Stimulated activated CD4-positive, alpha-beta T cell treated with anti-CD3 and anti-CD28 coated beads, TNF-alpha, amount 100 ng/mL, for 1 hour (primary cell): ENCODE data around the gene WNT5A.

Experiments used
- DNase-seq, 3 donors: peaks; one replicate each; pipeline ENCODE4 v3.0.0-alpha.2; 2020; ENCODE audit warnings: low read depth in 3 of 3, low spot score in 1 of 3

The WNT5A gene

DNA sequence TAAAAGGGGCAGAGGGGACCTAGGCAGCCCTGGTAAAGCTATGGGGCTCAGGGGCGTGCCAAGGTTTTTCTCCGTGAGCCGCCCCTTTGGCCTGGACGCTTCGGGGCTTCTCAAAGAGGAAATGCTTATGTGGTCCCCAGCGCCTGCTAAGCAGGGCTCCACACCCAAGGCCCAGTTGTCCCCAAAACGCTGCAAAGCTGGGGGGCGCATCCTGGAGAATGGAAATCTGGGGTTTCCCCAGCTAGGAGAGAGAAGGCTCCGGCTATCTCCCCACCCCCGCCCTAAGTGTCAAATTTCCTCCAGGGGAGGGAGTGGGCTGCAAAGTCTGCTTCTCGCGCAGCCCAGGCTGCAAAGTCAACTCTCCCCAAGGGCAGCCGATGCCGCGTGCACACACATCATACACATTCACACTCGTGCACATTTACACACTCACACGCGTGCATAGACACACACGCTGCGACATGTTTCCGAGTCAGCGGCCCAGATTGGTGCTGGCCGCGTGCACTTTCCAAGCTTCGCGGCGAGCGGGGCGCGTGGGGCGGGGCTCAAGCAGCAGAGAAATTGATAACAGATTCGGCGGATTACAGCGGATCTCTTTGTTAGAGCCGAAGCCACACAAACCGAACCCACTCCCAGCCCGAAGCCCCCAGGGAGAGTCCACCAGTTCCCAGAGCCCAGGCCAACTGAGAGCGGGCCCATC is 4.5 kb downstream of the WNT5A start:
- DNase-seq = no peak

DNA sequence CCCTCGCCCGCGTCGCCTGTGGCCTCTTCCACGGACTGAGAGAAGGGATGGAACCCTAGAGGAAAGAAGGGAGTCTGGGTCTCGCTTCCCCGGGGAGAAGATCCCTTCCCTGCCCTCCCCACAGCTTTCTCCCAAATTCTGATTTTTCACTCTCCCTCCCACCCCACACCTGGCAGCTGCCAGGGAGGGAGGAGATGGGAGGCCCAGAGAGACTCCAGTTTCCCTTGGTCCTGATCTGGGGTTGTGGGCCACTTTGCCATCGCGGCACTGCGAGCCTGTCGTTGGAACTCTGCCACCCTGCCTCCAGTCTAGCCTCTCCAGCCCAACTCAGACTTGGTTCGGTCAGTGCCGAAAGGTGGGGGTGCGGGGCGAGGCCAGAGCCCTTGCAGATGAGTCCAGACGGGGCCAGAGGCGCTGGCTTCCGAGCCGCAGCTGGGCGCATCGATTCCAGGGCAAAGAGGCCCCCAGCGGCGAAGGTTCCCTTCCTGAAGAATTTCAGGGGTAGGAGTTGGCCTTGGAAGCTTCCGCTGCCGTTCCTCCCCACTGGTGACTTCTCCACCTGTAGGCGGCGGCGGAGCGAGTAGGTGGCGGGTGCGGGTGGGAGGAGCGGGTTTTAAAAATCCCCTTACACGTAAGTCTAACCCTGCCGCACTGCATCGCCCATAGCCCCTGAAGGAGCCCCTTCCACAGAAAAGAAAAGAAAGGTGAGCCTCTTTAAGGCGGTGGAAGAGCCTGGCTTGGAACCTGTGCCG is 5.2 kb downstream of the WNT5A start:
- DNase-seq = no peak

DNA sequence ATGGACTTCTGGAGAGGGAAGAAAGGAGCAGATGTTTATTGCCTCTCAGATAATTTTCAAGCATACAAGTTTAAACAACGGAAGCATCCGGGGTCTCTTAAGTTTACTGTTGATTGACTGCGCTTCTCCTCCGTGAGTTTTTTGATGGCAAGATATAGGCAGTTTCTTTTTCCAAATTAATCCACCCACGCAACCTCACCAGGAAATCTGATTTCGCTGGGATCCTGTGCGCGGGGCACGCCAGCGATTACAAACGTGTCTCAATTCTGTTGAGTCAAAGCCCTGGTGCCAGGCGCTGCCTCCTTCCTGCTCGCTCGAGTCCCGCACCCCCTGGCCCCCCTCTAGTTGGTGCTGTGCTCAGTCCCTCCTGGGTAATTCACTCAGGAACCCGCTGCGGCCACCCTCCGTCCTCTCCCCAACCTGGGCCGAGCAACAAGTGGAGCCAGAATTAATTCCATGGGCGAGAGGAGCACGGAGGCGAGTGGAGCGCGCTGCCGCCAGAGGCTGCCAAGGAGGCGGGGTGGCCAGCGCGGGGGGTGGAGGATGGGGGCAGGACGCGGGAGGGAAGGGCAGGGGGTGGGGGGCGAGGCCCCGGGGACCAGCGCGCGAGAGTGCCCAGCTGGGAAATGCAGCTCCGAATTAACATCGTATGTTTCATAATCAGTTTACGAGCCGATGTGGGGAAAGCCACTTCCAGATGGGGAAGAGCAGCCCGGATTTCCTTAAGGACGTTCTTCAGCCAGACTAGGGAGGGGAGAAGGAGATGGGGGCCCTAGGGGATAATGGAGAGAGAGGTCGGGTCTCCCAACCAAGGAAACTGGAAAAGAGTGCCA is 6.0 kb downstream of the WNT5A start:
- no peak for DNase-seq

DNA sequence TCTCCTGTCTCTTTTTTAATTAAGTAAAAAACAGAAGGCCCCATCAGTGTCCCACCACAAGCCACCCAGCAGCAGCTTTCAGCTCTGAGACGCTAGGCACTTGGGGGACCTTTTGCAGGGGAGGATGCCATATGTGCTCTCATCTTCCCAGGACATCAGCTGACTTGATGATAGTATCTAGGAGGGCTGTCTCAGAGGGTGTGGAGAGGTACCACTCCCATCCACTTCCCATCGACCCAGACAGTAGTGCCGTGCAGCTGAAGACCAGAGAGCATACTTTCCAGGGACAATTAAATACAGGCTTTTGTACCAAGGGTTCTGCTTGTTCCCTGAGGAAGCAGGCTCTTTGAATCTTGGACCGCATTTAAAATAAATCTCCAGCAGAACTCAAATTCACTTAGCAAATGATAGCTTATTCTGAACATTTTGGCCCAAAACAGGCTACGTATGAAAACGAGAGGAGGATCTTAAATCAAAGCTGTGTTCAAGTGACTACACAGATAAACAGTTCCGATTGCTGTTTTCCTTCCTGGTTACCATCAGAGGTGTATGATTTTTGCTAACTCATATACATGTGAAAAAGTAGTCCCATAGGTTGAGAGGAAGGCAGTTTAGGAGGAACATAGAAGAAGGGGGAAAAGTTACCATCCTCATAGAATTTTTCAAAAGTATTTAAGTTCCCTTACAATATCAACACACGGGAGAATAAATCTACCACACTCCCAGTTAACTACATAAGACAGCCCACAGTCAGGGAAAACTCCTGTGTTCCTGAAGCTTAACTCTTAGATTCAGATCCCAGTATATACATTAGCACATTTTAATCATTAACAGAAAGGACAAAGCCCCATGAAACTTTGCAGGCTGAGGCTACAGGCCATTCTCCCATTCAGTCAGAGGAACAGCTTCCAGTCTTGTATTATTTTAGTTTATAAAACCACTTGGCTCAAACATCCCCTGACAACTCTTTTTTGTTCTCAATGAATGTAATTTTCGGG is 9.5 kb downstream of the WNT5A start:
- no peak for DNase-seq

DNA sequence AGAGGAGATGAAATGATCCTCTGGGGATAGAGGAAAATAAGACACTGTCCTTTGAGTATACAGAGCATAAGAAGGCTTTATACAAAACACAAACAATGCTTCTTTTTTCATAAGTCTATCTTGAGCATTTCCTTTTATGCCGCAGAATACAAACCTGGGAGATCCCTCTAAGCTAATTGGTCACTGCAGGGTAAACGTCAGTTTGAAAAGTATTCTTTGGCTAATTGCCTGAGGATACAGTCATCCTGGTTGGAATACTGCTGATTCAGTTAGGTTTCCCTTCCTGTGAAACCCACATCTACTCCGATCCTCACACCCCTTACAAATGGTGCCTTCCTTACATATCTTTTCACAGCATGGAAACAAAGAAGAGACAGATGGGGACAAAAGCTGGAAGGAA is 10.6 kb downstream of the WNT5A start:
- no peak for DNase-seq

DNA sequence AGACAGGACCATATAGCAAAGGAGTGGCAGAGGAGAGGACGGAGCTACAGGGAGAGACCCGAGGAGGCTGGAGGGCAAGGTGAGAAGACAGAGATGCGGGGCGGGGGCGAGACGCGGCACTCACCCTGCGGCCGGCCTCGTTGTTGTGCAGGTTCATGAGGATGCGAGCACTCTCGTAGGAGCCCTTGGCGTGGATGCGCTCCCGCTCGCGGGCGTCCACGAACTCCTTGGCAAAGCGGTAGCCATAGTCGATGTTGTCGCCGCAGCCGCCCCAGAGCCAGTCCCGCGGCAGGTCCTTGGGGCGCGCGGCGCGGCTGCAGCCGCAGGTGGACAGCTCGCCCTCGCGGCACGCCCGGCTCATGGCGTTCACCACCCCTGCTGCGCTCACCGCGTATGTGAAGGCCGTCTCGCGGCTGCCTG is 12.9 kb downstream of the WNT5A start:
- no peak for DNase-seq

DNA sequence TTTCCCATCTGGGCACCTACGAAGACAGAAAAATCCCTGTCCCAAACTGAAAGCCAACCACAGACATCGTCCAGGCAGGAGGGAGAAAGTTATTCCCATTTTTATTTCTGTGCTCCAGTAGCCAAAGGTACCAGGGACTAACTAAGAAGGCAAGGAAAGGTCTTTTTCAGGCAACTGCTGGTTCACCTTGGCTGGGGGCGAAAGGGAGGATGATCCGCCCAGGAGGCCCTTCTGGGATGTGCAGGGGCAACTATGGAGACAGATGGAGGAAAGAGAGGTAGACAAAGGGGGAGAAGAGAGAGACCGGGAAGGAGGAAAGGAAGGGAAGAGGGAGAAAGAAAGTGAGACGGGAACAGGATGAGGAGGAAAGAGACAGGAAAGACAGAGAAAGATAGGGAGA is 13.3 kb downstream of the WNT5A start:
- no peak for DNase-seq

DNA sequence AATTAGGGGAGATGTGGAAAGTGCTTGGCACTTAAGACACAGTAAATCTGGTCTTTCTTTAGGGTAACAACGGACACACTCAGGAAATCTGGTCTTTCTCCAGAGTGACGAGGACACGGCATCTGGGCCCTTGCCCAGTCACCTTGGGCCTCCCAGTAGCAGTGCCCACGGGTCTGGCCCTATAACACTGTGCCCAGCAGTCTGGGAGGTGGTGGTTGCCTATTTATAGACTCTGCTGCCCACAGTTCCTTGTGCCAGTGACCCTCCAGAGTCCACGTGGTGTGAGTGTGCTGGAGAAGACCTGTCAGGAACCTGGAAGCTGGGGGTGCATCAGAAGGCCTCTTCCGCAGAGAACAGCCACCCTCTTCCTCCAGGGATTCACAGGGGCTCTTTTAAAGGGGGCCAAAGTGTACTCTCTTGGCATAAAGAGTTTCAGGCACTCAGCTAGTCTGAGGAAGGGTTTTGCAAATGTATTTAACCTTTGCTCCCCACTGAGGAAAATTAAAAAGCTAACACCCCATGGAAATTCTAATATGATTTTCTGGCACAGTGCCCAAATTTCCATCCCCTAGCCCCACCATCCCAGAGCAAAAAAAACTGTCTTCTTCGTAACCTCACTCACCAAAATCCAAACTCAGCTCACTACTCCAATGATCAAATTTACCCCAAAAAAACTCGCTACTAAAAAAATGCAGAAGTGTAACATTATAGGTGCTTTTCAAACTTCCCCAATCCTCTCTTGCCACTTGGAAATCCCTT is 15.4 kb downstream of the WNT5A start:
- no peak for DNase-seq

DNA sequence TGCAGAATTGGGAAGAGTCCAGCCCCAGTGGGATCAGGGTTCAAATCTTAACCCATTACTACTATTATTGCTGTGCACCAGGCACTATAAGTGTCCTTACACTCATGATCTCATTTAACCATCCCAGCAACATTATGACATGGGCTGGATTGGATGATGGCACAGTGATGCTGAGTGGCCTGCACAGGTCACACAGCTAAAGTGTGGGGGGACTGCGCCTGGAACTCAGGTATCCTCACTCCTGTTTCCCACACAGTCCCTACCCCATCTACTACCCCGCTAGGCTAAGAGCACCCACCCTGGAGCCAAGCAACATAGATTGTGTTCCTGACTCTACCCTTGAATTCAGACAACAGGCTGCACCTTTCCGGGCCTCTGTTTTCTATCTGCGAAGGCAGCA is 16.0 kb downstream of the WNT5A start:
- no peak for DNase-seq

DNA sequence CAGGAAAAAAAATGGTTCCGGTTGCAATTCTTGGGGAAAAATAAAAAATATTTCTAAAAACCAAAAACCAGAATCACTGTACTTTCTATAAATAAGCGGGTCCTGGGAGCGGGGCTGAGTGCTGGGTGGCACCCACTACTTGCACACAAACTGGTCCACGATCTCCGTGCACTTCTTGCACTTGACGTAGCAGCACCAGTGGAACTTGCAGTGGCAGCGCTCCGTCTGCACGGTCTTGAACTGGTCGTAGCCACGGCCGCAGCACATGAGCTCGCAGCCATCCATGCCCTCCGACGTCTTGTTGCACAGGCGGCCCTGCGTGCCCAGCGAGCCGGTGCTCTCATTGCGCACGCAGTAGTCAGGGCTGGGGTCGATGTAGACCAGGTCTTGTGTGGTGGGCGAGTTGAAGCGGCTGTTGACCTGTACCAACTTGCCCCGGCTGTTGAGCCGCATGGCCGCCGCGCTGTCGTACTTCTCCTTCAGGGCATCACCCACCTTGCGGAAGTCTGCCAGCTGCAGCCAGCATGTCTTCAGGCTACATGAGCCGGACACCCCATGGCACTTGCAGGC is 17.1 kb downstream of the WNT5A start:
- DNase-seq = no peak

DNA sequence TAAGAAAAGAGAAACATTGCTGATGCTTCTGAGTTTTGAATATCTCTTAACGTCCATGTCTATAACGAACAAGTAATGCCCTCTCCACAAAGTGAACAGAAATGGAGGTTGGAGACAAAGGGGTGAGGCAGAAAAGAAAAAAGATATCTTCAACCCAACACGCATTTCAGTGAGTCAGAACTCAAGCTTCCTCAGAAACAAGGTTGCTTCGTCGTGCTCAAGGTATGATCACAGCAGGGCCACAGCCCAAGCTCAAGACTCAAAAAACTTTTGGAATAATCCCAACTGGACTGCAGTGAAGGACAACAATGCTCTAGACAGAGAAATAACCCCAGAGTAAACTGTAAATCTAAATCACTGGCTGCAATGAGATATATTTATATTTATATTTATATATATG is 18.9 kb downstream of the WNT5A start:
- DNase-seq = no peak

DNA sequence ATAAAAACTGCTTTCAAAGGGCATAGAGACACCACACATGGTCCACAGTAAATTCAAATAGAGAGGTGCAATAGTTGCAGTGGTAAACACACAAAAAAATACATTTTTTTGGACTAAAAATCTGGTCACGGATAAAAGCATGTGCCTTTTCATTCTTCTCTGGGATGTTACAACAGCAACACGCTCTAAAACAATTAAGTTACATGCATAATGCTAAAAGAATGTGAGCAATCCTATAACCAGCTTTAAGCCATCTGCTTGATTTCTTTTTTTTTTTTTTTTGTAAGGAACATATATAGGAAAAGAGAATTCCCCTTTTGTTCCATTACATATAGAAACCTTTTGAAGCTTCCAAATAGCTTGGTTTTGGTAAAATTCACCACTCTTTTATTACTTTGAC is 20.0 kb downstream of the WNT5A start:
- no peak for DNase-seq

DNA sequence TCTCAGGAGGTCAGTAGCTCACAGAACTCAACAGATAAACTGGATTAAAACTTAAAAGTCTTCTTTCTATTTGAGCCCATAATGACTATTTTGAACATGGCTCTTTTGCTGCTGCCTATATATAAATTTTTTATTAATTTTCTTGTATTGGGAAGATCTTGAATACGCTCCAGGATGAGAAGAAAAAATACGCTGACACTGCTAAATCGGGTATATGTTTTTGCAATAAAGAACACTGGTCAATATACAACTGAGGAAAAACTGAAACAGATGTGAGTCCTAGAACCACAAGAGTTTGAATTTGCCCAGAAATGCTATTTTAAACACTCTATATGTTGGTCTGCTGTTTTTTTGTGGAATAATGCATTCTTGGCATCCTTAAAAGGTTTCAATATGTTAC is 20.6 kb downstream of the WNT5A start:
- no peak for DNase-seq

DNA sequence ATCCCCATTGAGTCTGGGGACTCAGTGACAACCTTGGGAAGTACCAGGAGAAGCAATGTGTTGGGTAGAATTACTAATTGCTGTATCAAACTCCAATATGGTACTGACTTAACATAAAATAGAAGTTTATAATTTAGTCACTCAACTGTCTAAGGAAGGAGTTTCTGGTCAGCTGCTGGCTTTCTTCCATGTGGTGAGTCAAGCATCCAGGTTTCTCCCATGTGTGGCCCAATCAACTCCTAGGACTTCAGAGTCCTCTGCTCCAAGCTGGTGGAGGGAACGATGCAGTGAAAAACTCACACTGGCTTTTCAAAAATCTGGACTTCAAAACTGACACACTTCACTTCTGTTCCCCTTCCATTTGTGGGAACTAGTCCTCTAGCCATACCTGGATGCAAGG is 25.2 kb downstream of the WNT5A start:
- DNase-seq = no peak

DNA sequence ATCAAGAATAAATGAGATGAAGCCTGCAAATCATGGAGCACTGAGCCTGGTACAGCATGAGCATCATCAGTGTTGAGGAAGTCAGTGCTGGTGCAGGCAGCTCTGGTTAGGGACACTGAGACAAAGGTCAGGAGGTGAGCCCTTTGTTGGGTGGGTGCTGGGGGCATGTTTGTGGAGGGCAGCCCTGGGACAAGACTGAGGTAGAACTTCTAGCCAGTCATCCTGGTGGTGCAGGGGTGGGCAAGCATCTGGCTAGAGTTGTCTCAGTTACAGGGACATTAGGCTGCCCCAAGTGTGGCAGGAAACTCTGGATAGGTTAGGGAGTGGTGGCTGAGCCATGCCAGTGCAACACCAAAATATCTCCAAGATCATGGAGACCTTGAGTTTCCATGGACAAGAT is 27.3 kb downstream of the WNT5A start:
- no peak for DNase-seq

DNA sequence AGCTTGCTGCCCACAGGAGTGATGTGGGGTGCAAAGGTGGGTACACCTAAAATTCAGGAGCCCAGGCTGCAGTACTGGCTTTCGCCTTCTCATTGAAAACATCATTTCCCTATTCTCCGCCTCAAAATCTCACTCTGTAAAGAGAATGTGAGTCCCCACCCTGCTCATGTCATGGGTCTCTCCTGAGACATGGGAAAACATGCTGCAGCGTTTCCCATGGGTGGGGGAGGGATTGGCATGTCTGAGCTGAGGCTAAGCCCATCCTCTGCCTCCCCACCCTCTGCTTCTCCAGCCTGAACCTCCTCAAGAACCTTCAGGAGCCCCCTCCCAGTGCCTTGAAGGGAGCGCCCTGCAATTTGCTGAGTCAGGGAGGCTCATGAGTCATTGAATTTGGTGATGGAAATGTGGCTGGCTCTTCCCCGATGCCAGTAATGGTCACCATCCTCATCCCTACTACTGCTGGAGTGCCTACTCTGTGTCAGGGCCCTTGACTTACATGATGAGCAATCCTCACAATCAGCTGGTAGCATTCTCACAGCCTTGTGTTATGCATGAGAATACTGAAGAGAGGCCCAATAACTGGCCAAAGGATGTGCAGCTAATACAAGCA is 28.8 kb downstream of the WNT5A start:
- no peak for DNase-seq

DNA sequence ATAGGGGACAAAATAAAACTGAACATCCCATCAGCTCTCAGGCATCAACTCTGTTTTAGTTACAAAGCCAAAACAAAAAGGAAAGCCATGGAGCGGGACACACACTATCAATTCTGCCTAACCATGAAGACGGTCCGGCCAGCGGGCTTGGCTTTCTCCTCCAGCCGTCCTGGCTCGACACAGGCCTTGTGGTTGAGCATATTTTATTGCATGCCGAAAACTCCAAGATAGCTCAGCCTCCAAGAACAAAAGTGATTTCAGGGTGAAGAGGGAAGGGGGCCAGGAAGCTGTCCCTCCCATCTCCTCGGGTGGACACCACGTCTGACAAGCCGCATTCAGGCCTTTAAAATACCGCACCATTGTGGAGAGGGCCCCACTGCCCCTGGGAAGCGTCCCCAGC is 31.2 kb downstream of the WNT5A start:
- no peak for DNase-seq

DNA sequence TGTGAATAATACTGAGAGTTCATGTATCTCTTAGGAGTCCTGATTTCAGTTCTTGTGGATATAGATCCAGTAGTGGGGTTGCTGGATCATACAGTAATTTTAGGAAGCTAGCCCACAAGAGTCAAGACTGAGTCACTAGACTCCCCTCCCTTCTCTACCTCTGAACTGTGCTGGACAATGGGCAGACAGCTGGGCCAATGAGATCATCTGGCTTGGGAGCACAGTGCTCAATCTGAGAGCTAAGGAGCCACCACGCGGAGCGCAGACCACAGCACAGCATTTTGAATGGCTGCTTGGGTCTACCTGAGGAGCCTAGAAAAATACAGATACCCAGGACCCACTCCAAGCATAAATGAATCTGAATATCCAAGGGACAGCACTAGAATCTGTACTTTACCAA is 32.5 kb downstream of the WNT5A start:
- no peak for DNase-seq

DNA sequence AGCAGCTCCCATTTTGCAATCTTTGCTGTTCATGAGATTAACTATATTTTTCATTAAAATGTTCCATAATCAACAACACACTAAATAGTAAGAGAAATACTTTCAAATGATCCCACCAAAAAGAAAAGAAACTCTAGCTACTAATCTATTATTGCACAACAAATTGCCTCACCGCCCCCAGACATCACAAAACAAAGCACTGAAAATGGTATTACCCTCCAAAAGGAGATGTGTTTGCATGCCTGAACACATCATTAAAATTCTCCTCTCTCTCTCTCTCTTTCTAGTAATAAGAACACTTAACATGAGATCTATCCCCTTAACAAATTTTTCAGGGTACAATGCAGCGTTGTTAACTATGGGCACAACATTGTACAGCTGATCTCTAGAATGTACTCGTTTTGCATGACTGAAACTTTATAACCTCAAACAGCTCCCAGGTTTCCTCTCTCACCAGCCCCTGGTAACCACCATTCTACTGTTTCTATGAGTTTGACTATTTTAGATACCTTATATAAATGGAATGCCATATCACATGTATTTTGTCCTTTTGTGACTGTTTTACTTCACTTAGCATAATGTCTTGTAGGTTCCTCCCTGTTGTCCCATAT is 33.1 kb downstream of the WNT5A start:
- no peak for DNase-seq
